NAMALWA (cell line): ENCODE data around the gene PAX3.
"Not testable (repeated sequence)": the region's sequence is repeated elsewhere in the genome, so short reads cannot be mapped to it uniquely, and the experiment has no call there.

Experiments
- DNase-seq: peaks from one replicate; pipeline ENCODE4 v3.0.0-alpha.2; 2015; ENCODE audit warnings: low spot score

PAX3 gene

DNA sequence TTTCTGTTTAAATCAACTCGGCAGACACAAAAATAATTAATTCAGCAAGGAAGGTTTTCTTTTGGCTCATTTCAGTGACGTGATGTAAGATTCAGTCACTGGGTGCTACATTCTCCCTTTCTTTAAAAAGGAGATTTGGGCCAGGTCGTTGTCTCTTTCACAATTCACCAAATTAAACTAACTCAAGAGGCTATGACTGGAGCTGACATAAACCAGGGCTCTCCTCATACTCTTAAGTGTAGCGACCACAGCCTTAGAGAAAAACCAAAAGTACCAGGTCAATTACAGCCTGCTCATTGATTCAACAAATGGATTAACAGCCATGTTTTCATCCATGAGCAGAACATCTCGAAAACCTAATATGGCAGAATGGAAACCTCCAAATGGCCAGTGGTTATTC lies 85.7 kb downstream of the PAX3 start:
- DNase-seq: no peak

GRCh38 chr2:222212571-222212970 lies 86.2 kb downstream of the PAX3 start:
- no peak for DNase-seq

GRCh38 chr2:222208010-222208690 lies 90.6 kb downstream of the PAX3 start:
- DNase-seq: no peak

DNA sequence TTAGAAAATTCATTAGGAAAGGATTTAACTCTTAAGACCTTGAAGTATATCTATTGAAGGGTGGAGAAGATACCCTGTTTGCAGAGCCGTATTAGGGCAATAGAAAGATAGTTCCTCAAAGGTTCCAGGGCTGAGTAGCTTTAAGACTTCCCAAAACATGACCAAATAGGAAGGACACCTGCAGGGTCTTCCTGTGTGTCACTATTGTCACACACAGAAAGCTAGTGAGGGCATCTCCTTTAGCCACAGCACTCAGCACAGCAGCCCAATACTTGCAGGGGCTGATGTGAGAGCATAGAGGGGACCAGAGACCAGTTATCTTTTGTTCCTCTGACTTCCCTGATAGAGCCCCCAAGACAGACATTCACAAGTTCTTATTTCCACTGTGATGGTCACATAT lies 93.7 kb downstream of the PAX3 start:
- no peak for DNase-seq

GRCh38 chr2:222203041-222203440 lies 95.8 kb downstream of the PAX3 start:
- no peak for DNase-seq

DNA sequence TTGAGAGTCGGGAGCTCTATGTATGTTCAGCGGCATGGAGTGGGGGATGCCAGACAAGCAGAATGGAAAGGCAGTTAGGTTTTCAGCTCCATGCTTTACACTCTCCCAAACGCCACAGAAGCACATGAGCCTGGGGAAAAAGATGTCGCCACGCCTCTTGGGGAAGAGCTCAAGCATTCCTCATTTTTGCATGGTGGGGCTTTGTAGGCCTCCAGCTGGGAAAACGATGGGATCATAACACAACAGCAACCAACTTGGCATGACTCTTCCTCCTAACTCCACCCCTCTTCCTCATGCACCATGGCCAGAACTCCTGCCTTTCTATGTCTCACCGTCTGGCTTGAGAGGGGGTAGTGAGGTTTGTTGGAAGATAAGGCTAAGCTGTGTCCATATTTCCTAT lies 102.6 kb downstream of the PAX3 start:
- DNase-seq: no peak

- no peak for DNase-seq
Observed at GRCh38 chr2:222194669-222195068, 104.1 kb downstream of the PAX3 start.

GRCh38 chr2:222193328-222193983 lies 105.3 kb downstream of the PAX3 start:
- peak; percentile 2 for DNase-seq

GRCh38 chr2:222180619-222181018 lies 118.2 kb downstream of the PAX3 start:
- no peak for DNase-seq

DNA sequence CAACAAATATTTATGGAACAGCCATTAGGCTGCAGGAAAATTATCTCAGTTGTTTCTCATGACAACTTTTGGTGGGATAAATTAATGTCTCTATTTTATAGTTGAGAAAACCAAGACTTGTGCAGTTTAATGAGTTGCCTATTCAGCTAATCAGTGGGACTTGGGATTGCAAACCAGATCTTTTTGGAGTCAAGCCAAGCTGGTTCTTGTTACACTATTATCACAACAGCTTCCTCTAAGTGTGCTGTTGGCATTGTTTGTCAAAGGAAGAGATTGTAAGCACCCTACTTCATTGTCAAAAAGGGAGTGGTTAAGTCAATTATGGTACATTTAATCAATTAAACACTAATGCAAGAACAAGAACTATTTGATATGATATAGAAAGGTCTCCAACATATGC lies 119.2 kb downstream of the PAX3 start:
- DNase-seq: no peak

GRCh38 chr2:222178450-222178849 lies 120.3 kb downstream of the PAX3 start:
- no peak for DNase-seq

- DNase-seq: no peak
Observed at GRCh38 chr2:222176890-222177289, 121.9 kb downstream of the PAX3 start.

GRCh38 chr2:222174450-222174849 lies 124.3 kb downstream of the PAX3 start:
- DNase-seq: no peak

DNA sequence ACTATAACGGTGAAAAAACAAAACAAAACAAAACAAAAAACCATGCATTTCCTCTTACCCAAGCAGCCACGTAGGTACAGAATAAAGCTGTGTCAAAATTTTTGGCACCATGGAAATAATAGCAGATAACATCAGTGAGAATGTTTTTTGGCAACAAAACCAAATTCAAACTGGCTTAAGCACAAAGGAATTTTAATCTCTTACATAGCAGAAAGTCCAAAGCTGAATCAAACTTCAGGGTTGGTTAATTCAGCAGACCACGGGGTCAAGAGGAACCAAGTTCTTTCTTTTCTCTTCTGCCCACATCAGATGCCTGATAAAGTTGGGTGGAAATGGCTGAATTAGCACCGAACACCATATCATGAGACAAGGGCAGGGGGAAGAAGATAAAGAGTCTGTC lies 129.5 kb downstream of the PAX3 start:
- DNase-seq: no peak

DNA sequence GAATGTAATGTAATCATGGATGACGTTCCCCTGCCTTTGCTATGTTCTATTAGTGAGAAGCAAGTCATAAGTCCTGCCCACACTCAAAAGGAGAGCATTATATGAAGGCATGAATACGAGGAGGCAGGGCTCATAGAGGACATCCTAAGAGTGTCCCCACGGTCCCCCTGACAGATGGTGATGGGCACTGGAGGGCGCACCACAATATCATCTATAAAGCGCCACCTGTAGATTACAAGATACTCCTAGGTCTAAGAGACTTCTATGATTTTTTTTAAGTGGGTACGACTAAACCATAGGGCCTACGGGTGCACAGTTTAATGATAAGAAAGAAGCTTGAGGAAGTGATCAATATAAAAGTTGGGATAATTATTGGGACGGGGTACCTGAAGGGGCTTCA lies 131.0 kb downstream of the PAX3 start:
- DNase-seq: no peak

DNA sequence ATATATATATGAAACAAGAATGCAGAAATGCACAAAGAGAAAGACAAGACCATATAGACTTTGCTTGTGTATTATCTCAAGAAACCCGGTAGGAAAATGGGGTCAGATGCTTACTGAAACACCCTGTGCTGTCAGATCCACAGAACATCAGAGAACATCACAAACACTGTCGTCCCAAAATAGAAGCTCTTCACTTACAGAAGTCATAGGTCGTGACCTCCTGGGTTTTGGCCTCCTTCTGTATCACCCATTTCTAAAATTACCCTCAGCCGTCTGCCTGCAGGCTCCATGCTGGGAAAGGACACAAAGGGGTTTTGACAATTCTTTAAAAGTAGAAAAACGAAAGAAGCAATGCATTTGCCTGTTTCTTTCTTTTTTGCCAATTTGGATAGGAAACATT lies 137.9 kb downstream of the PAX3 start:
- no peak for DNase-seq

DNA sequence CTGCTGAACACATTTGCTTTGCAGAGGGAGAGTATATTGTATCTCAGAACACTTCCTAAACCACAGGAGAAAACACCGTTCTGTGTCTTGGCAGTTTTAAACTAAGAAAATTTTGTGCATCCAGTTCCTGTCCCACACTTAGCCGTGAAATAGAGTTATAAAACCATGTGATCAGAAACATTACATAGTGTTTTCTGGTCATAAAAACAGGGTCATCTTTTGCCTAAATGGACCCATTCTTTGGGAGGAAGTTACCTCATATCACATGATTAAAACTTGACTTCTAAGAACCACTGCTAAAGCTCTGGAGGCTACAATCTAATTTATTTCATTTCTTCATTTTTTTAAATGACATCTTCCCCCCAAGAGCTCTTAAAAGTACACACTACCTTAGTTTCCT lies 138.7 kb downstream of the PAX3 start:
- DNase-seq: no peak

- no peak for DNase-seq
Observed at GRCh38 chr2:222159221-222159620, 139.6 kb downstream of the PAX3 start.

DNA sequence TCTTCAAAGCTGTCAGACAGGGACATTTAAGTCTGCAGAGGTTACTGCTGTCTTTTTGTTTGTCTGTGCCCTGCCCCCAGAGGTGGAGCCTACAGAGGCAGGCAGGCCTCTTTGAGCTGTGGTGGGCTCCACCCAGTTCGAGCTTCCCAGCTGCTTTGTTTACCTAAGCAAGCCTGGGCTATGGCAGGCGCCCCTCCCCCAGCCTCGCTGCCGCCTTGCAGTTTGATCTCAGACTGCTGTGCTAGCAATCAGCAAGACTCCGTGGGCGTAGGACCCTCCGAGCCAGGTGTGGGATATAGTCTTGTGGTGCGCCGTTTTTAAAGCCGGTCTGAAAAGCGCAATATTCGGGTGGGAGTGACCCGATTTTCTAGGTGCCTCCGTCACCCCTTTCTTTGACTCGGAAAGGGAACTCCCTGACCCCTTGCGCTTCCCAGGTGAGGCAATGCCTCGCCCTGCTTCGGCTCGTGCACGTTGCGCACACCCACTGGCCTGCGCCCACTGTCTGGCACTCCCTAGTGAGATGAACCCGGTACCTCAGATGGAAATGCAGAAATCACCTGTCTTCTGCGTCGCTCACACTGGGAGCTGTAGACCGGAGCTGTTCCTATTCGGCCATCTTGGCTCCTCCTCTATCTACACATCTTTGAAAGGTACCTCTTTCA lies 143.7 kb downstream of the PAX3 start:
- not testable (repeated sequence) for DNase-seq
